Right atrium auricular region (tissue), 2 donors: Measurements from ENCODE around the gene FOXD4. TPM values are rescaled to one million over a fixed set of nuclear protein-coding genes. Genes with fewer than 3 reads are reported as not detected.
"Not testable (repeated sequence)": the region's sequence is repeated elsewhere in the genome, so short reads cannot be mapped to it uniquely, and the experiment has no call there.

Experiments
- DNase-seq: peaks from one replicate; pipeline ENCODE4 v3.0.0-alpha.2; 2019; ENCODE audit warnings: low spot score
- H3K27ac ChIP-seq, 2 donors: fragments of 200-600 bp; sonication (generic); 1 replicate in 1 of 2; 2 replicates in 1 of 2; pipeline ENCODE4 v1.5.1; 2016 to 2019
- H3K27me3 ChIP-seq, 2 donors: fragments of 200-600 bp; sonication (generic); one replicate each; pipeline versions ENCODE4 v1.5.1 to v1.6.0; 2017 to 2019
- H3K36me3 ChIP-seq: fragments of 200-600 bp; sonication (generic); one replicate; pipeline ENCODE4 v1.5.1; 2016
- H3K4me1 ChIP-seq, 2 donors: fragments of 200-600 bp; sonication (generic); one replicate each; pipeline versions ENCODE4 v1.5.1 to v1.6.0; 2017 to 2019
- H3K4me3 ChIP-seq, 2 donors: fragments of 200-600 bp; sonication (generic); 1 replicate in 1 of 2; 2 replicates in 1 of 2; pipeline ENCODE4 v1.5.1; 2017 to 2019; ENCODE audit warnings: mild to moderate bottlenecking in 1 of 2, moderate library complexity in 1 of 2
- H3K9me3 ChIP-seq, 2 donors: fragments of 200-600 bp; sonication (generic); one replicate each; pipeline ENCODE4 v1.5.1; 2019
- total RNA-seq, 2 donors: library from RNA; depleted of rRNA; stranded (reverse); fragments of >200 nt; gene quantifications; one replicate each; pipeline ENCODE4 v1.1.0, GENCODE V29; 2016

FOXD4 gene
- total RNA-seq, 2 donors from 2014 or later, result not detected

GRCh38 chr9:108742-109495, 9.3 kb downstream of the FOXD4 start:
- H3K4me3 ChIP-seq, H3K27me3 ChIP-seq, DNase-seq, H3K4me1 ChIP-seq, H3K9me3 ChIP-seq, H3K27ac ChIP-seq, H3K36me3 ChIP-seq: not testable (repeated sequence)

GRCh38 chr9:105991-106390, 12.2 kb downstream of the FOXD4 start:
- not testable (repeated sequence) for H3K4me1 ChIP-seq, H3K27ac ChIP-seq, H3K36me3 ChIP-seq, H3K9me3 ChIP-seq, DNase-seq, H3K27me3 ChIP-seq, H3K4me3 ChIP-seq

GRCh38 chr9:100430-100829, 17.8 kb downstream of the FOXD4 start:
- not testable (repeated sequence) for H3K27me3 ChIP-seq, H3K27ac ChIP-seq, H3K36me3 ChIP-seq, H3K4me1 ChIP-seq, DNase-seq, H3K4me3 ChIP-seq, H3K9me3 ChIP-seq

- not testable (repeated sequence) for H3K27ac ChIP-seq, H3K9me3 ChIP-seq, H3K27me3 ChIP-seq, H3K4me1 ChIP-seq, DNase-seq, H3K4me3 ChIP-seq, H3K36me3 ChIP-seq
These were observed 18.4 kb downstream of the FOXD4 start for GRCh38 chr9:99867-100266.

- not testable (repeated sequence) for H3K27me3 ChIP-seq, H3K27ac ChIP-seq, H3K4me1 ChIP-seq, H3K9me3 ChIP-seq, H3K4me3 ChIP-seq, H3K36me3 ChIP-seq, DNase-seq
These were observed 19.4 kb downstream of the FOXD4 start for GRCh38 chr9:98775-99174.

GRCh38 chr9:94992-95391, 23.2 kb downstream of the FOXD4 start:
- H3K4me1 ChIP-seq, H3K9me3 ChIP-seq, H3K4me3 ChIP-seq, H3K27me3 ChIP-seq, DNase-seq, H3K36me3 ChIP-seq, H3K27ac ChIP-seq: not testable (repeated sequence)

- not testable (repeated sequence) for H3K36me3 ChIP-seq, H3K9me3 ChIP-seq, H3K27ac ChIP-seq, H3K4me1 ChIP-seq, H3K27me3 ChIP-seq, DNase-seq, H3K4me3 ChIP-seq
These were observed 23.9 kb downstream of the FOXD4 start for GRCh38 chr9:94323-94722.

- H3K27me3 ChIP-seq, H3K9me3 ChIP-seq, H3K4me1 ChIP-seq, DNase-seq, H3K4me3 ChIP-seq, H3K27ac ChIP-seq, H3K36me3 ChIP-seq: not testable (repeated sequence)
These were observed 24.3 kb downstream of the FOXD4 start for GRCh38 chr9:93909-94308.

GRCh38 chr9:90851-91250, 27.4 kb downstream of the FOXD4 start:
- H3K27ac ChIP-seq, H3K4me1 ChIP-seq, H3K9me3 ChIP-seq, DNase-seq, H3K27me3 ChIP-seq, H3K36me3 ChIP-seq, H3K4me3 ChIP-seq: not testable (repeated sequence)

GRCh38 chr9:88396-89037, 29.7 kb downstream of the FOXD4 start:
- H3K9me3 ChIP-seq, DNase-seq: not testable (repeated sequence)

GRCh38 chr9:87860-88259, 30.4 kb downstream of the FOXD4 start:
- H3K4me3 ChIP-seq, H3K36me3 ChIP-seq, H3K27ac ChIP-seq, H3K4me1 ChIP-seq, DNase-seq, H3K27me3 ChIP-seq, H3K9me3 ChIP-seq: not testable (repeated sequence)

More at GRCh38 chr9:88396-89037, 29.7 kb downstream of the FOXD4 start:
- H3K4me3 ChIP-seq, H3K4me1 ChIP-seq, H3K27ac ChIP-seq, H3K27me3 ChIP-seq, H3K36me3 ChIP-seq: not testable (repeated sequence)

GRCh38 chr9:87105-87504, 31.1 kb downstream of the FOXD4 start:
- not testable (repeated sequence) for DNase-seq, H3K4me3 ChIP-seq, H3K27me3 ChIP-seq, H3K4me1 ChIP-seq, H3K9me3 ChIP-seq, H3K36me3 ChIP-seq, H3K27ac ChIP-seq

GRCh38 chr9:86697-87096, 31.5 kb downstream of the FOXD4 start:
- not testable (repeated sequence) for H3K27ac ChIP-seq, H3K36me3 ChIP-seq, H3K4me3 ChIP-seq, H3K27me3 ChIP-seq, H3K4me1 ChIP-seq, DNase-seq, H3K9me3 ChIP-seq

- not testable (repeated sequence) for H3K9me3 ChIP-seq, H3K36me3 ChIP-seq, H3K27me3 ChIP-seq, DNase-seq, H3K4me3 ChIP-seq, H3K27ac ChIP-seq, H3K4me1 ChIP-seq
These were observed 35.1 kb downstream of the FOXD4 start for GRCh38 chr9:82932-83689.

- not testable (repeated sequence) for H3K9me3 ChIP-seq
These were observed 39.9 kb downstream of the FOXD4 start for GRCh38 chr9:78333-78732.

More at GRCh38 chr9:78333-78732, 39.9 kb downstream of the FOXD4 start:
- not testable (repeated sequence) for H3K36me3 ChIP-seq, DNase-seq, H3K4me3 ChIP-seq, H3K27me3 ChIP-seq, H3K4me1 ChIP-seq, H3K27ac ChIP-seq
